ENCODE measurements around the gene PPP1R3E.

PPP1R3E gene

DNA sequence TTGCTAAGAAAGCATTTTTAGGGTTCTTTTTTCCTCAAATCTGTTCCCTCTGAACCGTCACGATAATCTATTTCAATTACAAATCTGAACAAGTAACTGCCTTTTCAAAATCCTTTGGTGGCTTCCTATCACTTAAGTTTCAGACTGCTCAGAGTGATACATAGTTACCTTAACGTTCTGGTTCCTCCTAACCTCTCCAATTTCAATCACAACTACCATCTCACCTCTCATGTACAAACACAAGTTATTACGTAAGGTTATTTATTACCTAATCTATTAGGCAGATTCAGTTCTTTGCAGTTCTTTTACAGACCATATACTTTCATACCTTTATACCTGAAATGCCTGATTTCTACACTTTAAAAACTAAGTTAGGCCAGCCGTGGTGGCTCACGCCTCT, 52.8 kb downstream of the PPP1R3E start:
- DNase-seq (ENCODE audit: low read depth, low spot score): no peak

DNA sequence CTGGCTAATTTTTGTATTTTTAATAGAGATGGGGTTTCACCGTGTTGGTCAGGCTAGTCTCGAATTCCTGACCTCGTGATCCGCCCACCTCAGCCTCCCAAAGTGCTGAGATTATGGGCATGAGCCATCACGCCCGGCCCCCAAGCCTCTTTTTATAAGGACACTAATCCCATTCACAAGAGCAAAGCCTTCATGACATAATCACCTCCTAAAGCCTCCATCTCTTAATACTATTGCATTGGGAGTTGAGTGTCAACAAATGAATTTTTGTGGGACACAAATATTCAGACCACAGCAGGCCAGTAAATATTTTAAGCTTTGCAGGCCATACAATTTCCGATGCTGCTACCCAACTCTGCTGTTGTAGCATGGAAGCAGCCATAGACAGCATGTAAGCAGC, 54.1 kb downstream of the PPP1R3E start:
- DNase-seq (ENCODE audit: low read depth, low spot score): no peak

Data from activated naive CD8-positive, alpha-beta T cell treated with anti-CD3 and anti-CD28 coated beads, Interleukin-2, amount 50 U/mL, for 16 hours (primary cell).